GM18505 (cell line): ENCODE data around the gene ZNF385C.
A peak's percentile ranks its signal among the peaks of the same experiment; 100 is the strongest.

ENCODE experiments used
- ATAC-seq: cut with Tn5 transposase; IDR thresholded peaks from one replicate; pipeline ENCODE4 v1.9.1; 2021; ENCODE audit not compliant: unreplicated experiment
- POLR2A ChIP-seq: IDR thresholded peaks from 4 replicates; pipeline ENCODE4 v1.6.1; 2011; ENCODE audit warnings: borderline replicate concordance; ENCODE audit not compliant: insufficient read depth, insufficient read length; ENCODE audit errors: extremely low read depth

The ZNF385C gene

DNA sequence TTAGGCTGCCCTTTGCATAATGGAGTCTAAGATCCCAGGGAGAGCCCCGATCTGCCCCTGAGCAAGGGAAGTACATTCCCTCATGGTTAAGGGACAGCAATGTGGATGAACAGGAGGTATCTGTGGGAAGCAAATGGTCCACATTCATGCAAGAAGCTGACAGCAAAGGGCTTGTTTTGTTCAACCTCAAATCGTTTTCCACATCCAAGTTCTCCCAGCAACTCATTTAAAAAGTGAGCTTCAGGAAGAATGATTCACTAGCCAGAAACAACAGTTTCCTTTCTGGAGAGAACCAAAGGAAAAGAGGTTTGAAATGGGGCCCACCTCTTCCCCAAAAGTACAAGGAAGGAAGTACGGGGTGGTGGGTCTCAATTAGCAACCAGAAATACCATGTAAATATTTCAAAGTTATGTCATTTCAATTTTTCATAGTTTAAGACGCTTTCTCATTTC lies 33.7 kb upstream of the ZNF385C start:
- no peak for TF ChIP-seq POLR2A
- no peak for ATAC-seq

DNA sequence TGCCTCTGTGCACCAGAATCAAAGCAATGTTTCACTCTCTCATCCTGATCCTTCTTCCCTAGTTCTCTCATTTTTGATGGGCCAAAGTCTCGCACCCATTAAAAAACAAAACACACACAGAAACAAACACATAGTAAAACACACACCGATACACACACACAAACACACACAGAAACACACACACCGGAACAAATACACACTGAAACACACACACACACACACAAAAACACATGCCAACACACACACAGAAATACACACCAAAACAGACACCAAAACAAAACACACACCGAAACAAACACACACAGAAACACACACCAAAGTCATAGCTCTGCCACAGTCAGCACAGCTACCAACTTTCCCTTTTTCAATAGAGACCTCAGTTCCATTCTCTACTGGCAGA lies 33.0 kb upstream of the ZNF385C start:
- no peak for ATAC-seq
- TF ChIP-seq POLR2A = no peak

GRCh38 chr17:42130310-42130936 lies 32.1 kb upstream of the ZNF385C start:
- TF ChIP-seq POLR2A = no peak
- ATAC-seq = no peak

DNA sequence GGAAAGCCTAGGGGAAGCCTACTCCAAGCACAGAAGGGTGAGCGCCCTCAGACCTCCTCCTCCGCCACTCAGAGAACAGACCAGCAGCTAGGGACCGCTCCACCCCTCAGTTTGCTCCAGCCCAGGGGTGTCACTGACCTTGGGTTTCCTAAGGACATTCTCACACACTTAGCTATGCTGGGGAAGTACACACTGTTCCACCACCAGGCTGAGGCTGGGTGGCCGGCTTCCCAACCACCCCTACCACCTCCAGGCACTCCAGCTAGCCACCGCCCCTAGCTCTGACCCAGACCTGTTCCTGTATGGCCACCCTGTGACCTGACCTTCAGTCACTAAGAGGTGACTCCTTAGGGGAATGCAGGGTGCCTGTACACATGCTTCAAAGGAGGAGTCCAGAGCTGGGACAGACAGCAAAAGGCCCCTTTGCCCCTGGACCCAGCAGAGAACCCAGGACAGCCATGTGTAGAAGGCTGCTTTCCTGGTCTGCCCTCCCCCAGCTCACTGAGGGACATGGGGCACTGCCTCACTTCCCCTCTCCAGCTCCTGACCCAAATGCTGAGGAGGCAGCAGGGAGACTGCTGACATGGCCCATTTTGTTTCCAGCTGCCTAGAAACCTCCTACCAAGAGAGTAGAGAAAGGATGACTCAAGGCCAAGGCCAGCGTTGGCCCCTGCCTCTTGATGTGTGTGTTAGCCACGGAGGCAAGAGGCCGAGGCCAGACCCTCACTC lies 31.0 kb upstream of the ZNF385C start:
- ATAC-seq = no peak
- TF ChIP-seq POLR2A = no peak

DNA sequence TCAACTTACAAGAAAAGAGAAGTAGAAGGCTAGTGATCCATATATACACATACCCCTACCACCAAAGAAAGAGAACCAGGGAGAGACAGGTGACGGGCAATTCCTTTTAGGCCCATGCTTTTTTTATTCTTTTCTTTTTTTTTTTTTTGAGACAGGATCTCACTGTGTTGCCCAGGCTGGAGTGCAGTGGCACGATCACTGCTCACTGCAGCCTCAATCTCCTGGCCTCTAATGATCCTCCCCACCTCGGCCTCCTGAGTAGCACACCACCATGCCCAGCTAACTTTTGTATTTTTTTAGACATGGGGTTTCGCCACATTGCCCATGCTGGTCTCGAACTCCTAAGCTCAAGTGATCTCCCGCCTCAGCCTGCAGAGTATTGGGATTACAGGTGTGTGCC lies 29.1 kb upstream of the ZNF385C start:
- ATAC-seq = no peak

DNA sequence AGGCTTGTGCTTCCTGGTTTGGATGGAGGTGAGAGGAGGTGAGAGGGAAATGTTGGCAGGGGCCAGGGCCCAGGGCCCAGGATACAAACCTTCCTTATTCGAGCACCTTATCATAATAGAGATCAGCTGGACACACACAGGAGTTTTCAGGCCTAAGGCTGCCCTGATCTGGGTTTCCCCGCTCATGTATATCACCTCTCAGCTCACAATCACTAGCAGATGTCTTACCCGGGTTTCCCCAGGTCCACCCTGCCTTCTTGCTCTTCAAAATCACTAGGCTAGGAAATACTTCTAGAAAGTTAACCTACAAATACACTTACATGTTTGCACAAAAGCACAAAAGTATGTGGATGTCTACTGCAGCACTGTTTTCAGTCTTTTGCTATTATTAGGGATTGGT lies 28.6 kb upstream of the ZNF385C start:
- no peak for ATAC-seq
- TF ChIP-seq POLR2A = no peak

More for the DNA sequence above, 29.1 kb upstream of the ZNF385C start:
- TF ChIP-seq POLR2A = no peak

DNA sequence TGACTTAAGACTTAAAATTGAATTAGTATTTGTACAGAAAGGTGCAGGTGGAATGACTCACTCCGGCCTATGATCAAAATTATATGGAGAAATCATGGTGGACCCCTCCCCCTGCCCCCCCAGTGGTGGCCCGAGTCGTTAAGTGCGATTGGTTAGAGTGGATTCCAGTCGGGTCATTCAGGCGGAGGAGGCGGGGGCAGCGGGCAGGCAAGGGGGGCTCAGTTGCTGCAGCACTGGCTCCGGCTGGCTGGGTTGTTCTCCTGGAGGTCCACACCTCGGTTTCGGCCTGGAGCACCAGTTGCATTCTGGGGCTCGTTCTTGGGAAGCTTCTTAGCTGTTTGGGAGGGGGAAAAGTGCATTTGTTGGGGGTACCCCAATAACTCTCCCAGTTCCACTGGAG lies 27.3 kb upstream of the ZNF385C start:
- TF ChIP-seq POLR2A = no peak
- ATAC-seq = no peak

DNA sequence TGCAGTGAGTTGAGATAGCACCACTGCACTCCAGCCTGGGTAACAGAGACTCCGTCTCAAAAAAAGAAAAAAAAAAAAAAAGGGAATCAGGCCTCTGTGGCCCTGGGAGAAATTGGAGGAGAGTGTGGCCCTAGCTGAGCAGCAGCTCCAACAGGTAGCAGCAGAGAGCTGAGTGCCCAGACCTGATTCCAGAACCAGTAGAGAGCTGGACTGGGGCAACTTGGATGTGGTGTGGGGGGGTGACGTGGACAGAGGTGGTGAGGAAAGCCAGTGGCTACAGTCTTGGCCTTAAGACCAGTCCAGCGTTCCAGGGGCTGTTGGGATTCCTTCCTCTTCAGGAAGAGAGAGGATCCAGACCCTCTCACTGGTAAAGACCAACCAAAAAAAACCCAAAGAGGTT lies 26.0 kb upstream of the ZNF385C start:
- ATAC-seq = no peak

DNA sequence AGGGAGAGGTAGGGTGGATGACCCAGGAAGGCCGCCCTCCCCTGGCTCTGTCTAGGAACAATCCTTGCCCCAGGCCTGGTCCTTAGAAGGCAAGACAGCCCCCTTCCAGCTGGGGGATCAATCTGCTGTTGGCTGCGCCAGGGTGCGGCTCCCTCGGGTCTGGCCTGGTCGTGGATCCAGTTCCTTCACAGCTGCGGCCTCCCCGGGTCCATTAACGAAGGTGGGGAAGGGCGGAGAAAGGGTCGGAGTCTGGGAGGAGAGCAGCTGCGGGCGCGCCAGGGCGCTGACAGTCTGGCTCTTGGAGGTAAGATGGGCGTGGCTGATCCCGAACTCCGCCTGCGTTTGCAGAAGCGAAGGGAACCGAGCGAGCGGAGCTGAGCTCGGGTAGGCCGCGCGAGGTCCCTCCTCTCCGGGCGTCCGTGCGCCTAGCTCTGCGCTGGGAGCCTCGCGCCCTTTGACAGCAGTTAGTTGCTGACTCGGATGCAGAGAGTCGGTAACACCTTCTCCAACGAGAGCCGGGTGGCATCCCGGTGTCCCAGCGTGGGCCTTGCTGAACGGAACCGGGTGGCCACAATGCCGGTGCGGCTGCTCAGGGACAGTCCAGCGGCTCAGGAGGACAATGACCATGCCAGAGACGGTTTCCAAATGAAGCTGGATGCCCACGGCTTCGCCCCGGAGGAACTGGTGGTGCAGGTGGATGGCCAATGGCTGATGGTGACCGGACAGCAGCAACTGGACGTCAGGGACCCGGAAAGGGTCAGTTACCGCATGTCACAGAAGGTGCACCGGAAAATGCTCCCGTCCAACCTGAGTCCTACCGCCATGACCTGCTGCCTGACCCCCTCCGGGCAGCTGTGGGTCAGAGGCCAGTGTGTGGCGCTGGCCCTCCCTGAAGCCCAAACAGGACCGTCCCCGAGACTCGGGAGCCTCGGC lies 24.4 kb upstream of the ZNF385C start, which contains the start of gene HSPB9:
Gene HSPB9 (plus strand): TSS at position 434 of the 933 bp plus-strand sequence. CDS start 47 bp downstream, at position 481.
- no peak for ATAC-seq
- no peak for TF ChIP-seq POLR2A

More for the DNA sequence above, 26.0 kb upstream of the ZNF385C start:
- no peak for TF ChIP-seq POLR2A

GRCh38 chr17:42120770-42121769 lies 22.8 kb upstream of the ZNF385C start, which contains the start of gene KAT2A:
Gene KAT2A (minus strand): TSS chr17:42121367. CDS start chr17:42121304, 63 bp downstream.
- TF ChIP-seq POLR2A = peak; percentile 78
- peak; percentile 60 for ATAC-seq

GRCh38 chr17:42120161-42120769 lies 22.0 kb upstream of the ZNF385C start:
- ATAC-seq = no peak
- TF ChIP-seq POLR2A = no peak

- no peak for ATAC-seq
- no peak for TF ChIP-seq POLR2A
These were observed 21.0 kb upstream of the ZNF385C start for GRCh38 chr17:42119301-42119700.
